ENCODE results near the gene SHB. TPM values are rescaled to one million over a fixed set of nuclear protein-coding genes. Genes with fewer than 3 reads are reported as not detected.
"Not testable (repeated sequence)": the region's sequence is repeated elsewhere in the genome, so short reads cannot be mapped to it uniquely, and the experiment has no call there.

Gene SHB
- total RNA-seq, 1 donor from 2014 or later, result 25.3 TPM

- Histone ChIP-seq H3K27me3 (ENCODE audit: low read depth) (no peaks in the 10 kb centered on the region), H3K27ac (no peak overlapping the region), H3K9me3 (no peaks in the 10 kb centered on the region), H3K4me1 (peaks cover 19% of the 10 kb centered on the region), H3K4me3 (no peak overlapping the region), H3K36me3 (peaks cover 55% of the 10 kb centered on the region)
- intact Hi-C loops (cut with DNase I), result no loop called here
- ATAC-seq, result no peak
- no peak for TF ChIP-seq CTCF (IDR thresholded peaks at IDR 0.05)
- no peak for DNase-seq
These were observed 170.0 kb downstream of the SHB start for GRCh38 chr9:37899041-37899440.

GRCh38 chr9:37897665-37898064, 171.4 kb downstream of the SHB start:
- DNase-seq, result no peak
- H3K27ac ChIP-seq, result no peak overlapping the region
- TF ChIP-seq CTCF (IDR thresholded peaks at IDR 0.05), result no peak
- peaks cover 69% of the 10 kb centered on the region for H3K36me3 ChIP-seq
- ATAC-seq, result no peak
- intact Hi-C loops (cut with DNase I), result no loop called here
- no peak overlapping the region for H3K4me3 ChIP-seq
- H3K9me3 ChIP-seq, result no peaks in the 10 kb centered on the region
- peaks cover 12% of the 10 kb centered on the region for H3K4me1 ChIP-seq
- H3K27me3 ChIP-seq (ENCODE audit: low read depth), result no peaks in the 10 kb centered on the region

GRCh38 chr9:37892063-37892462, 177.0 kb downstream of the SHB start:
- peaks cover 65% of the 10 kb centered on the region for H3K36me3 ChIP-seq
- H3K4me3 ChIP-seq, result no peak overlapping the region
- ATAC-seq, result no peak
- intact Hi-C loops (cut with DNase I), result no loop called here
- no peak overlapping the region for H3K27ac ChIP-seq
- TF ChIP-seq CTCF (IDR thresholded peaks at IDR 0.05), result no peak
- DNase-seq, result no peak
- H3K9me3 ChIP-seq, result no peaks in the 10 kb centered on the region
- H3K4me1 ChIP-seq, result no peaks in the 10 kb centered on the region
- H3K27me3 ChIP-seq (ENCODE audit: low read depth), result no peaks in the 10 kb centered on the region

- DNase-seq; intact Hi-C loops (cut with DNase I); ATAC-seq: not testable (repeated sequence)
These were observed 178.0 kb downstream of the SHB start for GRCh38 chr9:37891042-37891441.

GRCh38 chr9:37889536-37889935, 179.5 kb downstream of the SHB start:
- intact Hi-C loops (cut with DNase I), result no loop called here
- Histone ChIP-seq H3K27ac (no peak overlapping the region), H3K9me3 (no peaks in the 10 kb centered on the region), H3K4me1 (no peaks in the 10 kb centered on the region), H3K36me3 (peaks cover 51% of the 10 kb centered on the region), H3K27me3 (ENCODE audit: low read depth) (no peaks in the 10 kb centered on the region), H3K4me3 (no peak overlapping the region)
- no peak for ATAC-seq
- DNase-seq, result no peak
- no peak for TF ChIP-seq CTCF (IDR thresholded peaks at IDR 0.05)

More at GRCh38 chr9:37891042-37891441, 178.0 kb downstream of the SHB start:
- not testable (repeated sequence) for H3K27me3 ChIP-seq (ENCODE audit: low read depth); H3K9me3 ChIP-seq; H3K4me3 ChIP-seq; H3K4me1 ChIP-seq; H3K27ac ChIP-seq
- peaks cover 59% of the 10 kb centered on the region for H3K36me3 ChIP-seq

GRCh38 chr9:37887977-37888583, 180.9 kb downstream of the SHB start:
- DNase-seq; ATAC-seq; H3K9me3 ChIP-seq; H3K27ac ChIP-seq; H3K4me3 ChIP-seq; H3K4me1 ChIP-seq; intact Hi-C loops (cut with DNase I); H3K27me3 ChIP-seq (ENCODE audit: low read depth): not testable (repeated sequence)
- H3K36me3 ChIP-seq, result peaks cover 37% of the 10 kb centered on the region

Data from lower lobe of right lung (tissue), 2 donors.